CD4-positive, alpha-beta T cell treated with Interferon alpha-2 for 1 hour (primary cell): Measurements from ENCODE around the gene USP47.

Experiments
- DNase-seq, 2 donors: peaks; one replicate each; pipeline ENCODE4 v3.0.0-alpha.2; 2020 to 2022

USP47 gene

DNA sequence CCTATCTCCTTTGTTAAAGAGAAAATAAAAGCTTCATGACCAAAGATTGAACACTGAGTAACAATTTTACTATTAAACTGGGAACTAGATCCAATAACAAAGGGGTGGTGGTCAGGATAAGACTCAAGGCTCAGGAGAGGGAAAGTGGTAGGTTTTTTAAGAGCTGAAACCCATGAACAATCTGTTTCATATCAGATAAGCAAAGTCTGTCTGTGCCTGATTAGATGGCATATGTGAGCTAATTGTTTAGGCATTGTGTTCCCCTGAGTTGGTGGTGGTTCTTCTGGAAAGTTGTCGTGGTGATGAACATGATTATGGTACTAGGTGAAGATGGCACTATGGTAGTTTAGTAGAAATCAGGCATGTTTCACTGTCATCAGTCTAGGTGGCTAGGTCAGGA is 24.4 kb downstream of the USP47 start:
- DNase-seq, result no peak

DNA sequence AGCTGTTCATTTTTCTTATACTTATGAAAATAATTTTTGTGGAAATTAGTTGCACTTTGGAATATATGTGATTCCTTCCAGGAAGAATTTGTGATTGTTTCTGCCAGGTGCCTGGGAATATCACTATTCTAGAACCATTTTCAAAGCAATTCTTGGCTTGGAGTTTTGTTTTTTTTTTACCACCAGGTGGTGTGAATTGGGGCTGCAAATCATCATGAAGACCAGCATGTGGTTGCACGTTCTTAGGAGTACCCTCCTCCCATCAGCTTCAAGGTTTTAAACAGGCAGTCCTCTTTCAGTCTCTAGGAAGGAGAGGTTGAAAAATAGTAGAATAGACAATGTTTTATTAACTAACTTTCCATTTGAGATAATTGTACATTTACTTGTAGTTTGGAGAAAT is 25.9 kb downstream of the USP47 start:
- DNase-seq, result no peak

DNA sequence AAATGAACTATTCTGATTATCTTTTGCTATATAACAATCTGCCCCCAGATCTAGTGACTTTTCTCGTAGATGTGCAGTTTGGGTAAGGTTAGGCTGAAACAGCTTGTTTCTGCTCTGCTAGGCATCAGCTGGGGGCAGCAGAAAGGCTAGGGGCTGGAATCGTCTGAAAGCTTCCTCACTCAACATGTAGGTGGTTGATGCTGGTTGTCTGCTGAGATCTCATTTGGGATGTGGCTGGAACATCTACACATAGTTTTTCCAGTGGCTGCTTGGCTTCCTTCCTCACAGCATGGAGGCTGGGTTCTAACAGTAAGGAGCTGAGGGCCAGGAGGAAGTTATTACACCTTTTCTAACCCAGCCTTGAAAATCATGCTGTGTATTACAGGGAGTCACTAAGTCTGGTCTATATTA is 30.2 kb downstream of the USP47 start:
- DNase-seq, result no peak

DNA sequence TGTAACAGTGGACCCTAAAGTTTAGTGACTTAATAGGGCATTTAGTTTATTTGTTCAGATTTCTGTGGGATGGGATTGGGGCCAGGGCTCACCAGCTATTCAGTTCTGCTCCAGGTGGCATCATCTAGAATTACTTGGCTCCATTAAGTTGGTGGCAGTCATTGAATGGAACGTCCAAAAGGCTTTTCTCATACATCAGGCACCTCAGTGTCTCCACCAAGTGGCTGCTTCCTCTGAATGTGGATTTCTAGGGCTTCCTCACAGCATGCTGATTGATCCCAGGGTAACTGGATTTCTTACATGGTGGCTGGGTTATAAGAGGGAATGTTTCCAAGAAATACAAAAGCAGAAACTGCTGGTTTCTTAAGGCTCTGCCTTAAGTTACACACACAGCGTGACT is 34.7 kb downstream of the USP47 start:
- DNase-seq, result no peak

DNA sequence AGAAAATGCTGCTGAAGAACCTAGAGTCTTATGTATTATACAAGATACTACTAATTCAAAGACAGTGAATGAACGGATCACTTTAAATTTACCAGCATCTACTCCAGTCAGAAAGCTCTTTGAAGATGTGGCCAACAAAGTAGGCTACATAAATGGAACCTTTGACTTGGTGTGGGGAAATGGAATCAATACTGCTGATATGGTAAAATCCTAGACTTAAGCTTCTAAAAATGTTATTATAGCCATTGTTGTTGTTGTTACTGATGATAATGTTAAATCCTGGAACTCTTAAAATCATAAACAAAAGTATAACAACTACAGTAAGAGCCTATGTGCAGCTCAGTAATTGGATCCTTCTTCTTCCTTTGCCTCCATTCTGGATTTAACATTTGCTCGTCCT is 38.4 kb downstream of the USP47 start:
- DNase-seq, result no peak

DNA sequence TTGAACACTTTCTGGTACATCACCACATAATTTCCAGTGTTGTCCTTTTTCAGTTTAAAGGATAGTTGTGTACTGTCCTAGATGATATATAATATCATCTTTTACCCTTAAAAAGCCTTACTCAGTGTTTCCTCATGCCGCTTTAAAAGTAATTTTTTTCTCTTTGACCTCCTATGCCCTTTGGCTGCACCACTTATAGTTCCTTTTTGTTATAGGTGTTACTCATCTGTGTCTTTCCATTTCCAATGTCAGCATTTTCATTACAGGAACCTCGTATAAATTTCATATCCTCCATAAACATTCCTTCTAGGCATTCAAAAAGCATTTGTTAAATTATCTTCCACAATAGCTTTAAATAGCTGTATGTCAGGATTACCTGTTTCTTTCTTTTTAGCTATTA is 40.8 kb downstream of the USP47 start:
- no peak for DNase-seq

DNA sequence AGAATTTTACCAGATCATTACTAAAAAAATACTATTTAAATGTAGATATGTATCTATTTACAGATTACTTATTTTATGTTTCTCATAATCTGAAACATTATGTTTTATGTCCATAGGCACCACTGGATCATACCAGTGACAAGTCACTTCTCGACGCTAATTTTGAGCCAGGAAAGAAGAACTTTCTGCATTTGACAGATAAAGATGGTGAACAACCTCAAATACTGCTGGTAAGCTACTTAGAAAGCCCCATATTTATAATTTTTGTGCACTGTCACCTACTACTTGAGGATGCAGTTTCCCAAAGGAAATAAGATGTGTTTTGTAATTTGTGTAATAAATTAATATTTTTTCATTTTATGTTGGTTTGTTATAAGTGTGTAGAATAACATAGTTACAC is 42.6 kb downstream of the USP47 start:
- no peak for DNase-seq

DNA sequence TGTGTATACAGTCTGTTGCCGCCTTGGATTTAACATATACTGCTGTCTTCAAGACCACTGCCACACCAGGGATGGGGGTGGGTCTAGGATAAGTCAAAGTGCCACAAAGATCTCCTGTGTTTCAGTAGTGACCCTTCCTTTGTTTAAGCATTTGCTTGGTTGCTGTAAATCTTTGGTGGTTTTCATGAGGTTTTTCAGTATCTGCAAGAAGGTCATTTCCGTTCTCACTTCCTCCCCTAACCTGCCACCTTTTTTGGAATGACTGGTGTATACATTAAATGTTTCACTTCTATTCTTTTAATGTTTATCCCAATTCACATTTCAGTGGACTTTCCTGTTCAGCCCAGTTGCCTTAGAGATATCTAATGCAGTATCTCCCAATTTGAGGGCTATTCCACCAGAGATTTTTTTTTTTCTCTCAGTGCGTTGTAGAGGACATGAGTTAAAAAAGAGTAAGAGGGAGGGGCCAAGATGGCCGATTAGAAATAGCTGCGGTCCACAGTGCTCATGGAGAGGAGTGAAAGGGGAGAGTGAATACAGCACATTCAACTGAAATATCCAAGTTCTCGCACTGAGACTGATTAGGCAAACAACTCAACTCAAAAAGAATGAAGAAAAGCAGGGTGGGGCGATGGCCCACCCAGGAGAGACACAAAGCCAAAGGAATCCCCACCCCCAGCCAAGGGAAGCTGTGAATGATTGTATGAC is 43.2 kb downstream of the USP47 start:
- peak in 1 of 2 donors; percentile 14 for DNase-seq

DNA sequence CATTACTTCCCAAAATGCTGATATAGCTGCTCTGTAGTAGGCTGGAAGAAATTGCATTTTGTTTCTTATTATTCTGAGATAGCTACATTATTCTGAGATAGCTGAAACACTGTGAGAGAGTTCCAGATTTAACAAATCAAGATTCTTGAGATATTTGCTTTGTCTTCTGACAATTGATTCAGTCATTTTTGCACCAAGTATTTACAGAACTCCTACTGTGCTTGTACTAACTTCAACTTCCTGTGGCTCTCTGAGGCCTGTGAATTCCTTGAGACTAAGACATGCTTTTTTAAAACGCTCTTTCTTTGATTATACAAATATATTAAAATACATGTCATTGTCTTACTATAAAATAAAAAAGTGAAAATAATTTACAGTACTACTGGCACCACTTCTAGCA is 52.7 kb downstream of the USP47 start:
- DNase-seq, result no peak

DNA sequence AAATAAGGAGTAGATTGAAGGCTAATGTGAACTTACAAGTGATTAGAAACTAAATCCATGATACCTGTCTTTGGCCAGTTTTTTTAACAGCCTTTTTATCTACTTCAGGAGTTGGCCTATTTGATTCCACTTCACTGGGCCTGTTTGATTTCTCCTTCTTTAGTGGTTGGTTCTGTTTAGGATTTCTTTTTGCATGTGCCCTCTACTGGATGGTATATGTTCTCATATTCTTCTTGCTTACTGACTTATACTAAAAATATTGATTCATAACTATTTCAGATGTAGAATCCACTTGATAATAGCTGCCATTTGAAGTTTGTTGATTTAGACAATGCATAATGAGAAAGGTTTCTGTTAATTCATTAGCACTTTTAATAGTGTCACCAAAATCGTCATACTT is 53.9 kb downstream of the USP47 start:
- DNase-seq, result no peak

DNA sequence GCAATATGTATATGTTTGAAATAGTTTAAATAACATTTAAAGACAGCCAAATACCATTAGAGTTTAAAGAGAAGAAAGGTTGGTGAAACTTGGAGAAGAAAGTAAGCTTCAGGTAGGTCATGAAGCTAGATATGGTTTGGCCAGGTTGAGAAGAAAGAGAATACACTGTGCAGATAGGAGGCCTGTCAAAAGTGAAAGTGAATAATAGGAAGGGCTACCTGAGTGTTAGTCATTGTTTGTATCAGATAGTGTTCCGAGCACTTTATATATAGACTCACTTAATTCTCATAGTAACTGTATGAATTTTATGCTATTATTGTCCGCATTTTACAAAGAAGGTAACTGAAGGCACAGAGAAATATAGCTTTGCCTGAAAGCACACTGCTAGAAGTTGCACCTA is 56.9 kb downstream of the USP47 start:
- no peak for DNase-seq

DNA sequence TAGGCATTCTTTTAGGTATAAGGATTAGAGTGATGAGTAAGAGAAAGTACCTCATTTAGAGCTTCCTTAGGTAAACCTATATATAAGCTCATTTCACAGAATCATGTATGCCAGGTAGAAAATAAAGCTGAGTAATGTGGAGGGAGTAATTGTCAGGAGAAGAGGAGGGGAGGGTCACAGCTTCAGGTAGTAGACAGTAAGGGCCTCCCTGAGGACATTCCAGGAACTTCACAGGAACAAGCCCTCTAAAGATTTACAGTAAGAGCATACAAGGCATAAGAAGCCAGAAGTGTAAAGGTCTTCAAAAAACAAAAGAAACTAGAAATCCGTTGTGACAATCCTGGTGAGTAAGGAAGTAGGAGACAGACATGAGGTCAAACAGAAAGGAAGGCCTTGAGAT is 57.6 kb downstream of the USP47 start:
- no peak for DNase-seq

DNA sequence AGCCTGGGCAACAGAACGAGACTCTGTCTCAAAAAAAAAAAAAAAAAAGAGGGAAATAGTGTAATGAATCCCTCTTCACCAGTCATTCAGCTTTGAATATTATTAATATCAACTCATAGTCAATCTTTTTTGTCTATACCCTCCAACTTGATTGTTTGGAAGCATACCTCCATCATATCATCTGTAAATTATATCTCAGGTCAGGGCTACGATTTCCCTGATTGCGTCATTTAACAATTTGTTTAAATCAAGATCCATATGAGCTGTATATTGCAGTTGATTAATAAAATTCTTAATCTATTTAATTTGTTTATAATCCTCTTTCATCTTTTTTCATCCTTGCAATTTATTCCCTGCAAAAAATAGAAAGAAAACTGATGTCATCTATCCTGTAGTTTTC is 60.2 kb downstream of the USP47 start:
- no peak for DNase-seq

DNA sequence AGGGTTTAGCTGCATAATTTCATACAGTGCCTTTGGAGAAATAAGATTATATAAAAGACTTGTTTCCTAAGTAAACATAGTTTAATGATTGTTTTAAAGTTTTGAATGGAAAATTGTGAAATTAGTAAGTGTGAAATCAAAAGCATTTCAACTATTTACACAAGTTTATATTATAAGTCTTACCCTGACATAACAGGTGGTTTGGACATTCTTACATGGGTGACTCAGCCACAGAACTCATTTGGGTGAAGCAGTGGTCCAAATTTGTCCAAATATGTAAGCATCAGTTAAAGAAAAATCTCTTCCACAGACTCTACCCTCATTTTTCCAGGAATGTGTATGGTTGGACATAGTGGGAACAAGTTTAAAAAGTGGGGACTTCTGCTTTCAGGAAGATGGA is 68.0 kb downstream of the USP47 start:
- no peak for DNase-seq

DNA sequence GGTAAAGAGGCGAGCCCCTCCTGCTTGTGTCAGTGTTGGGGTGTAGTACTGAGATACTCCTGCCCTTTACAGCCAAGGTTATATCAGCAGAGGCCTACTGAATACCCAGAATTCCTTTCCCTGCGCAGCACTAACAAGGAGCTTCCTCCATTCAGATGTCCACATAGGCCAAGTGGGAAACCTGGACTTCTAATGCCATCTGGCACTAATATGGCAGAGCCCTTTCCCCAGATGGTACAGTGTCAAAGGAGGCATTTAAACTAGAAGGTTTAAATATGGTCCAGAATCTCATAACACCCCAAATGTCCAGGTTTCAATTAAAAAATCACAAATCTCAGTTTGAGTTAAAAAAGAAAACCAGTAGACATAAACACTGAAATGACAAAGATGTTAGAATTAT is 68.8 kb downstream of the USP47 start:
- DNase-seq, result no peak

DNA sequence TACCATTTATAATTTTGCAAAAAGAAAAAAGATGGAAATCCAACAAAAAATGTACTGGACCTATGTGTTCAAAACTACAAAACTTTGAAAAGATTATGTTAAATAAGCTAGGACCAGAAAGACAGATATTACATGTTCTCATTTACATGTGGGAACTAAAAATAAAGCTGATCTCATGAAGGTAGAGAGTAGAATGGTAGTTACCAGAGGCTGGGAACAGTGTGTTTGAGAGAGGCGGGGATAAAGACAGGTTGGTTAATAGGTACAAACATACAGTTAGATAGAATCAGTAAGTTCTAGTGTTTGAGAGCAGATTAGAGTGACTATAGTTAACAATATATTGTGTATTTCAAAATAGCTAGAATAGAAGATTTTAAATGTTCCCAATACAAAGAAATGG is 71.6 kb downstream of the USP47 start:
- no peak for DNase-seq

DNA sequence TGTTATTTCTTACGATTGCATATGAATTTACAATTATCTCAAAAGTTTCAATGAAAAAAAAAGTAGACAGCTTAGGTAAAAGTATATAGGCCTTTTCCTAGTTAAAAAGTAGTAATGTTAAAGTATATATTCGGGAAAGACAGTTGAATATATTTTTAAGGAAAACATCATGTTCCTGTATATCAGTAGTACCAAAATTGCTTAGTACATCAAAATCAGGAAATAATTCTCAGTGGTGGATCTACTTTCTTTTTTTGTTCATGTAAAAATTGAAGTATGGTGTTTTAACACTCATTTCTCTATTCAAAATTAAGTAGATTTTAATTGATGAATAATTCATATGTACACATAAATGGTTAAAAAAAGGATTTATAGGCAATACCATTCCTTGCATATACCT is 73.9 kb downstream of the USP47 start:
- no peak for DNase-seq

DNA sequence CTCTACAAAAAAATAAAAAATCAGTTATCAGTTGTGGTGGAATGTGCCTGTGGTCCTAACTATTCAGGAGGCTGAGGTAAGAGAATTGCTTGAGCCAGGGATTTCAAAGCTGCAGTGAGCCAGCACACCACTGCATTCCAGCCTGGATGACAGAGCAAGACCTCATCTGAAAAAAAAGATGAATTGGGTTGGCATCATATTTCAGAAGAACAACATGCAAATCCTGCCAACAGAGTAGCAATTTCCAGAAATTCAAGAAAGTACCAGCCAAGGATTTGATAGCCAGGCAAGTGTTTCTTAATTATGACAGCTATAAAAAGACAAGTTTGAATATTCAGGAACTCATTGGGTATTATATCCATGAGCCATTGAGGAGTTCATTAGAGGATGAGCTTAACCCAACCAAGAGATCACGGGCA is 75.2 kb downstream of the USP47 start:
- no peak for DNase-seq

DNA sequence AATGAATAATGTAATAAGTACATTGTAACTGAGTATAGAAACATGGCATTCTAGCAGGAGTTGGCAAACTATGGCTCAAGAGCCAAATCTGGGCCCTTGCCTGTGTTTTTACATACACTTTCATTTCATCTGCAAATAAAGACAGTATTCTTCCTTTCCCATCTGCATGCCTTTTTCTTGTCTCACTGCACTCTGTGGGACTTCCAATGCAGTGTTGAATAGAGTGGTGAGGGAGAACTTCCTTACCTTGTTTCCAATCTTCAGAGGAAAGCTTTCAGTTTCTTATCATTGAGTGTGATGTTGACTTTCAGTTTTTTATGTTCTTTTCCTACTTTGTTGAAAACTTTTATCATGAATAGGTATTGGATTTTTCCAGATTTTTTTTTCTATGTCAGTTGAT is 82.1 kb downstream of the USP47 start:
- DNase-seq, result no peak

DNA sequence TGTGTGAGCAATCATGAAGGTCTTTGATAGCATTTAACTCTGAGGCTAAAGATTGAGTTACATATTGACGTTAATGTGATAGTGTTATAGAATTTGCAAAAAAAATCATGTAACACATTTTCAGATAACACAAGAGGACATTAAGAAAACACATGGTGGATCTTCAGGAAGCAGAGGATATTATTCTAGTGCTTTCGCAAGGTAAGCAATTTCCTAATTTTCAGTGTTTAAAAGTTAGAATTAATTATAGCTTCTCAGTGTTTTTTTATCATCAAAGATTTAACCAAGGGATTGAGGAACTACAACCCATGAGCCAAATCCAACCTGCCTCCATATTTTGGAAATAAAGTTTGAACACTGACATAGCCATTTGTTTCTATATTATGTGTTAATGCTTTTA is 88.1 kb downstream of the USP47 start:
- DNase-seq, result no peak

DNA sequence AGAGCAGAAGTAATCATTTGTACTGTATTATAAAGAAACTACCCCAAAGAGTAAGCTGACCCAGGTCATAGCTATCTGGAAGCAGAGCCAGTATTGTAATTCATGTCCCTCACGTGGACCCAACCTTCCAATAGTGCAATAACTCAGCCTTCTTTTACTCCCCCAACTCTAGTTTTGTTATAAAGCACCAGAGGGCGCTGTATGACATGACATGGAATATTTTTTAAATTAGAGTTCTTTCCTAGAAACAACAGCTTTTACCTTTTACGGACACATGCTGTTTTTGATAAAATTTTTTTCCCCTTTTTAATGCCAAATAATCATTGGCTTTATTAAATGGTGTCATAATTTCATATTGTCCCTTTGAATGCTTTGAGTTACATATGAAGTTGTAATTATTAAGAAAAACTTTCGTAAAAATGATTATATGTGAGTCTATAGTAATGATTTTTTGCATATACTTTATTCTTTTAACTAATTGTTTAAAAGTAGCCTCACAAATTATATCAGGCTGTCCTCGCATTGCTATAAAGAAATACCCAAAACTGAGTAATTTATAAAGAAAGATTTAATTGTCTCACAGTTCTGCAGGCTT is 89.8 kb downstream of the USP47 start:
- DNase-seq, result peak in 1 of 2 donors; percentile 52

DNA sequence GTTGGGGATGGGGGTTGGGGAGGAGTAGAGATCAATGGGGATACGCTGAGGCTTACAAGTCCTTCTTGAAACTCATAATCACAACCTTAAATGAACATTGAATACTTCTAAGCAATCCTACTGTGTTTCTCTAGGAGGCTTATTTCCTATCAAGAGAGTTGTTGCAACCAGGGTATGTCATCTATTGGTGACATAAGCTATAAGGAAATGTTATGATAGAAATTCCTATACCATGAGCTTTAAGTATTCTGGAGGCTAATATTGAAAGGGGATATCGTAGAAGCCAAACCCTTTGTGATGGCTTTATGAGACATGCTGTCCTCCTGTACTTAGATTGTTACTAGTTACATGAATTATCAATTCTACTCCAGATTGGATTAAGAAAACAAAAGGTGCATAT is 93.8 kb downstream of the USP47 start:
- no peak for DNase-seq

DNA sequence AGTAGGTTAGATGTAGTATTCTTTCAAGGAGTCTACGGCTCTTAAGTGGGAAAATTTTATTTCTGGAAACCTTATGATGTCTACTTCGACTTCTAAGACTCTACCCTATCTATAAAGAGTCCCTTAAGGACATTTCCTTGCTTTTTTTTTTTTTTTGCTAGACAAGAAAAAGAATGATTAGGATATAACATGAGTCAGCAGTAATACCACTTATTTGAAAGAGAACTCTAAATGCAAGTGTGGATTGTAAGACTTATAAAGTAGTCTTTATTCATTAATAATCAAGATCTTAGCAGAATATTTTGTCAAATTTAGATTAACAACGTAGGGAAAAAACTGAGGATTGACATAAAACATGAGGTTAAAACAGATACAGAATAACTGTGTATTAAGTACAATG is 95.7 kb downstream of the USP47 start:
- no peak for DNase-seq

DNA sequence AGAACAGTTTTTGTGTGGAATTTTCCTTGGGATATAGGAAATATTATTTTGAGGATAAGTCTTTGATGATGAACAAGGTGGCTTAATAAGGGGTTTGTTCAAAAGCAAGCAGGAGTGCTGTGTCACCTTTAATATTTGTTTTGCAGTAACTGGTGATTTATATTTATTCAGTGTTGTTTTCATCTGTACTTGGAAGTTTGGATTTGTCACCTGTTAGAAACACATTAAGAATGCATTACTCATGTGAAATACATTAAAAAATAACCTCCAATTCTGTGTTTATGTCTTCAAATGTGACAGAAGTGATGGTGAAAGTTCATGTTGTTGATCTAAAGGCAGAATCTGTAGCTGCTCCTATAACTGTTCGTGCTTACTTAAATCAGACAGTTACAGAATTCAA is 96.2 kb downstream of the USP47 start:
- DNase-seq, result no peak

DNA sequence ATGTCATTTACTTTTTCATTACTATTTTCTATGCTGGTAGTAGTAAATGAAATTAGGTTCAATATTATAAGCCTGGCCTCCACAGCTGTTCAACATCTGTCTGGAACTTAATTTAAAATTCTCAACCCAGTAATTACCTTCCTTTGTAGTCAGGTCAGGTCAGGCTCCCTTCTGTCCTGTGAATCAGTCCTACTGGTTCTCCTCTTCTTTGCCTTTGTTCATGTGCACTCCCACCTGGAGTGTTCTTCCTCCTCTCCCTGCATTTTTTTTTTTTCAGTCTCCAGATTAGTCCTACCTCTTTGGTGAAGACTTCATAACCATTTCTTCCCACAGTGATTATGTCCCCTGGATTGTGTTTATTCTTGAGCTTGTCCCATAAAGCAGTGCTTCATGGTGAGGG is 98.8 kb downstream of the USP47 start:
- no peak for DNase-seq
